Endothelial cell of umbilical vein (primary cell): ENCODE results near the gene TOMM5. TPM values are rescaled to one million over a fixed set of nuclear protein-coding genes. Genes with fewer than 3 reads are reported as not detected.

Experiments used
- BruUV-seq: library from RNA; stranded (reverse); fragments of 400-500 nt; replicated peaks from 2 replicates; lab custom pipeline; 2021; lab: Mats Ljungman, UMichigan
- CTCF ChIA-PET: fragments of 300-600, 350-600 bp; sonication (Branson Sonifier 250); formaldehyde crosslinking; loops from one replicate; lab custom pipeline; 2021; ENCODE audit warnings: antibody characterized with exemption, inconsistent platforms; lab: Charles Lee
- POLR2A ChIA-PET: fragments of 300-600, 350-600 bp; sonication (Branson Sonifier 250); formaldehyde crosslinking; loops from one replicate; lab custom pipeline; 2021; ENCODE audit warnings: antibody characterized with exemption, inconsistent platforms; lab: Charles Lee
- DNase-seq: peaks from one replicate; pipeline ENCODE4 v3.0.0-alpha.2; 2011; ENCODE audit warnings: low read depth, low spot score
- FAIRE-seq: peaks from 2 replicates; lab custom pipeline; 2011; peaks lifted over from hg19 to GRCh38; lab: Jason Lieb, UNC
- H2AFZ ChIP-seq: 2 replicates; pipeline ENCODE4 v1.6.0; 2012; ENCODE audit warnings: low read depth, low read length, control low read depth, inconsistent platforms
- H3K27ac ChIP-seq: 2 replicates; pipeline ENCODE4 v1.5.1; 2011; ENCODE audit warnings: low read depth, mild to moderate bottlenecking, control low read depth, low read length, moderate library complexity; ENCODE audit not compliant: insufficient read depth
- H3K27me3 ChIP-seq, 2 experiments: 2 replicates each; pipeline versions ENCODE4 v1.6.0 to v1.6.1; 2011; ENCODE audit warnings: low read length in 2 of 2, mixed read lengths in 1 of 2; ENCODE audit not compliant: control insufficient read depth in 2 of 2, insufficient read depth in 2 of 2
- H3K36me3 ChIP-seq, 2 experiments: 2 replicates in 1 of 2; 3 replicates in 1 of 2; pipeline ENCODE4 v1.5.1; 2011; ENCODE audit warnings: low read length in 2 of 2, mild to moderate bottlenecking in 1 of 2, moderate library complexity in 1 of 2; ENCODE audit not compliant: control insufficient read depth in 2 of 2, insufficient read depth in 2 of 2; ENCODE audit errors: extremely low read depth in 1 of 2
- H3K4me1 ChIP-seq: 3 replicates; pipeline ENCODE4 v1.5.1; 2011; ENCODE audit warnings: mild to moderate bottlenecking, low read length; ENCODE audit not compliant: control insufficient read depth, insufficient read depth; ENCODE audit errors: extremely low read depth
- H3K4me2 ChIP-seq: 2 replicates; pipeline ENCODE4 v1.6.1; 2011; ENCODE audit warnings: low read length, control low read depth, mixed read lengths; ENCODE audit not compliant: insufficient read depth
- H3K4me3 ChIP-seq, 3 experiments: fragments of 200-600 bp in 1 of 3; sonication (generic), shearing (Covaris generic) in 1 of 3; replicated peaks in 1 of 3; 2 replicates each; pipeline ENCODE4 v1.5.1; 2011 to 2016; ENCODE audit warnings: control low read depth in 3 of 3, low read length in 3 of 3, mild to moderate bottlenecking in 2 of 3, inconsistent platforms in 1 of 3, low read depth in 1 of 3, moderate library complexity in 1 of 3; ENCODE audit not compliant: insufficient read depth in 1 of 3
- H3K79me2 ChIP-seq: 2 replicates; pipeline ENCODE4 v1.6.0; 2012; ENCODE audit warnings: low read length, inconsistent platforms; ENCODE audit not compliant: control insufficient read depth, insufficient read depth
- H3K9ac ChIP-seq: replicated peaks from 2 replicates; pipeline ENCODE3; 2011; ENCODE audit warnings: low read length, control low read depth; ENCODE audit not compliant: insufficient read depth; ENCODE audit errors: extremely low read depth
- H3K9me1 ChIP-seq: replicated peaks from 3 replicates; pipeline ENCODE4 v1.6.0; 2011; ENCODE audit warnings: mild to moderate bottlenecking, low read length; ENCODE audit not compliant: control insufficient read depth, insufficient read depth; ENCODE audit errors: extremely low read depth
- H3K9me3 ChIP-seq: replicated peaks from 2 replicates; pipeline ENCODE4 v1.5.1; 2012; ENCODE audit warnings: low read length, inconsistent platforms; ENCODE audit not compliant: control insufficient read depth, insufficient read depth
- H4K20me1 ChIP-seq: replicated peaks from 2 replicates; pipeline ENCODE3; 2011; ENCODE audit warnings: mild to moderate bottlenecking, low read length; ENCODE audit not compliant: control insufficient read depth, insufficient read depth; ENCODE audit errors: extremely low read depth
- CTCF ChIP-seq, 2 donors: IDR thresholded peaks; 1 replicate in 1 of 2; 2 replicates in 1 of 2; pipeline ENCODE4 v1.5.1; 2011; ENCODE audit warnings: low read length in 2 of 2, mild to moderate bottlenecking in 2 of 2, moderate library complexity in 2 of 2, control low read depth in 1 of 2, inconsistent platforms in 1 of 2, low read depth in 1 of 2; ENCODE audit not compliant: insufficient read depth in 1 of 2; ENCODE audit errors: extremely low read depth in 1 of 2
- EZH2 ChIP-seq: IDR thresholded peaks from 2 replicates; pipeline ENCODE4 v1.6.1; 2012; ENCODE audit warnings: borderline replicate concordance, low read depth, mild to moderate bottlenecking, moderate library complexity, low read length, inconsistent platforms; ENCODE audit not compliant: severe bottlenecking
- FOS ChIP-seq: IDR thresholded peaks from 2 replicates; pipeline ENCODE4 v1.6.1; 2011; ENCODE audit warnings: mild to moderate bottlenecking, low read length, moderate library complexity, borderline replicate concordance; ENCODE audit not compliant: insufficient read depth
- GATA2 ChIP-seq: IDR thresholded peaks from 2 replicates; pipeline ENCODE4 v1.7.0; 2011; ENCODE audit warnings: low read depth, mild to moderate bottlenecking, moderate library complexity, mixed read lengths, low read length; ENCODE audit not compliant: insufficient read length, insufficient read depth
- JUN ChIP-seq: IDR thresholded peaks from 2 replicates; pipeline ENCODE4 v1.6.1; 2011; ENCODE audit warnings: borderline replicate concordance, low read depth; ENCODE audit not compliant: insufficient read length, insufficient read depth
- MAX ChIP-seq: IDR thresholded peaks from 2 replicates; pipeline ENCODE4 v1.6.1; 2011; ENCODE audit not compliant: insufficient read depth, insufficient read length
- MYC ChIP-seq: IDR thresholded peaks from one replicate; pipeline ENCODE4 v1.6.1; 2011; ENCODE audit warnings: mild to moderate bottlenecking, low read depth, low read length
- POLR2A ChIP-seq: IDR thresholded peaks from 2 replicates; pipeline ENCODE4 v1.6.1; 2012; ENCODE audit warnings: low read depth, mild to moderate bottlenecking, control low read depth, low read length
- POLR2AphosphoS5 ChIP-seq: IDR thresholded peaks from 2 replicates; pipeline ENCODE4 v1.6.1; 2012; ENCODE audit warnings: low read depth, mild to moderate bottlenecking, control low read depth, low read length, moderate library complexity; ENCODE audit not compliant: insufficient read depth
- dilution Hi-C: fragments of 300-500 bp; cut with MboI; formaldehyde crosslinking; loops from one replicate; pipeline ENCODE4 v1.15.0; 2019; ENCODE audit warnings: low sequenced_read_pairs; ENCODE audit not compliant: extremely low pct_ligation_motif_present
- intact Hi-C: fragments of 100-400 bp; cut with micrococcal nuclease; formaldehyde crosslinking; loops from one replicate; pipeline ENCODE4 v1.10.0; 2022
- polyA plus RNA-seq, 4 experiments: library from polyadenylated mRNA; depleted of rRNA in 3 of 4; stranded (reverse) in 3 of 4; unstranded in 1 of 4; fragments of >200 nt; gene quantifications; 2 replicates each; pipeline versions ENCODE4 v1.2.1 to v1.2.3, GENCODE V29; 2011 to 2012; ENCODE audit warnings: missing spikeins in 1 of 4
- total RNA-seq: library from RNA; stranded (reverse); gene quantifications from 2 replicates; pipeline ENCODE4 v1.2.3, GENCODE V29; 2021

The TOMM5 gene
- total and polyA plus RNA-seq, 2 donors (not counting 3 experiments of a cell fraction or from before 2014, with no cell fraction given), result 122 to 147 TPM

- BruUV-seq, result no TSS peak
- Histone ChIP-seq H3K79me2 (no peaks in the 10 kb centered on the region), H3K4me1 (no peaks in the 10 kb centered on the region), H3K9me3 (no peaks in the 10 kb centered on the region), H2AFZ (no peak overlapping the region), H3K27me3 (peaks cover 20 to 26% of the 10 kb centered on the region in 2 experiments), H3K9me1 (no peaks in the 10 kb centered on the region), H3K4me2 (no peak overlapping the region), H3K4me3 (no peak overlapping the region), H3K36me3 (no peaks in the 10 kb centered on the region), H3K27ac (no peak overlapping the region), H3K9ac (no peak overlapping the region), H4K20me1 (no peaks in the 10 kb centered on the region)
- DNase-seq (no peak), FAIRE-seq (no peak)
- TF ChIP-seq MAX (no peak), MYC (no peak), JUN (no peak), POLR2AphosphoS5 (no peak), GATA2 (no peak), FOS (no peak), EZH2 (no peak), CTCF (IDR thresholded peaks at IDR 0.05; ENCODE audit: extremely low read depth in 1 of 2, insufficient read depth in 1 of 2, low read depth in 1 of 2, low read length in 2 of 2) (no peak), POLR2A (no peak)
- ChIA-PET CTCF (no interaction called here), POLR2A (no interaction called here)
- dilution Hi-C loops (no loop called here), intact Hi-C loops (no loop called here)
These were observed 17.5 kb upstream of the TOMM5 start for GRCh38 chr9:37609735-37610397.
